Neural progenitor cell (in vitro differentiated cells): Measurements from ENCODE around the gene SPAG16. TPM values are rescaled to one million over a fixed set of nuclear protein-coding genes. Genes with fewer than 3 reads are reported as not detected.

Experiments
- DNase-seq: peaks from one replicate; pipeline ENCODE4 v3.0.0-alpha.2; 2016; ENCODE audit warnings: low spot score
- H2AFZ ChIP-seq: fragments of 200-600 bp; sonication (generic); replicated peaks from 2 replicates; pipeline ENCODE4 v1.6.1; 2016; ENCODE audit warnings: antibody characterized with exemption
- H3F3A ChIP-seq: fragments of 200-600 bp; sonication (generic); 2 replicates; pipeline ENCODE4 v1.6.1; 2016; ENCODE audit warnings: antibody characterized with exemption, low read depth
- H3K27ac ChIP-seq: fragments of 200-600 bp; sonication (generic); 2 replicates; pipeline ENCODE4 v1.5.1; 2016; ENCODE audit warnings: mild to moderate bottlenecking
- H3K27me3 ChIP-seq: fragments of 200-600 bp; sonication (generic); 2 replicates; pipeline ENCODE4 v1.6.1; 2016; ENCODE audit warnings: mild to moderate bottlenecking, moderate library complexity
- H3K36me3 ChIP-seq: fragments of 200-600 bp; sonication (generic); 2 replicates; pipeline ENCODE4 v1.5.1; 2016
- H3K4me1 ChIP-seq: fragments of 200-600 bp; sonication (generic); 2 replicates; pipeline ENCODE4 v1.6.1; 2016; ENCODE audit warnings: mixed run types
- H3K4me2 ChIP-seq: fragments of 200-600 bp; sonication (generic); 2 replicates; pipeline ENCODE4 v1.6.1; 2016
- H3K4me3 ChIP-seq: fragments of 200-600 bp; sonication (generic); 2 replicates; pipeline ENCODE4 v1.5.1; 2016
- H3K79me2 ChIP-seq: fragments of 200-600 bp; sonication (generic); 2 replicates; pipeline ENCODE4 v1.6.1; 2016; ENCODE audit warnings: low read depth
- H3K9ac ChIP-seq: fragments of 200-600 bp; sonication (generic); 2 replicates; pipeline ENCODE4 v1.6.1; 2016
- H3K9me3 ChIP-seq: fragments of 200-600 bp; sonication (generic); 2 replicates; pipeline ENCODE4 v1.5.1; 2016; ENCODE audit warnings: low read depth
- H4K20me1 ChIP-seq: fragments of 200-600 bp; sonication (generic); 2 replicates; pipeline ENCODE4 v1.6.1; 2016; ENCODE audit warnings: low read depth
- H3K27ac Mint-ChIP-seq: 3 replicates; pipeline ENCODE4 v1.8.0; 2021; ENCODE audit warnings: mixed read lengths
- H3K27me3 Mint-ChIP-seq: 2 replicates; pipeline ENCODE4 v1.8.0; 2022; ENCODE audit warnings: low read depth, mild to moderate bottlenecking, inconsistent platforms, moderate library complexity, mixed read lengths; ENCODE audit not compliant: insufficient read depth
- H3K36me3 Mint-ChIP-seq: 3 replicates; pipeline ENCODE4 v1.8.0; 2021; ENCODE audit warnings: mixed read lengths
- H3K4me1 Mint-ChIP-seq: 3 replicates; pipeline ENCODE4 v1.8.0; 2021; ENCODE audit warnings: mixed read lengths
- H3K4me3 Mint-ChIP-seq: 3 replicates; pipeline ENCODE4 v1.8.0; 2021; ENCODE audit warnings: mild to moderate bottlenecking, moderate library complexity, mixed read lengths
- H3K9me3 Mint-ChIP-seq: 3 replicates; pipeline ENCODE4 v1.8.0; 2020; ENCODE audit warnings: mixed read lengths
- CTCF ChIP-seq: fragments of 200-600 bp; sonication (generic); IDR thresholded peaks from 2 replicates; pipeline ENCODE4 v1.5.1; 2017; ENCODE audit warnings: antibody characterized with exemption, mild to moderate bottlenecking
- EZH2 ChIP-seq: fragments of 200-600 bp; sonication (generic); IDR thresholded peaks from 2 replicates; pipeline ENCODE4 v1.6.1; 2017; ENCODE audit warnings: antibody characterized with exemption, mild to moderate bottlenecking, moderate library complexity
- EZH2phosphoT487 ChIP-seq: fragments of 200-600 bp; sonication (generic); IDR thresholded peaks from 2 replicates; pipeline ENCODE4 v1.6.1; 2017; ENCODE audit warnings: antibody characterized with exemption
- total RNA-seq: library from RNA; depleted of rRNA; stranded (reverse); fragments of >200 nt; gene quantifications from 2 replicates; pipeline ENCODE4 v1.2.3, GENCODE V29; 2015; ENCODE audit warnings: low replicate concordance

Gene SPAG16
- total RNA-seq, 1 donor from 2014 or later: 70.3 TPM

GRCh38 chr2:213757525-213757924 lies 473.3 kb downstream of the SPAG16 start:
- Mint-ChIP-seq H3K27me3 (no peaks in the 10 kb centered on the region), H3K36me3 (no peaks in the 10 kb centered on the region), H3K9me3 (no peaks in the 10 kb centered on the region), H3K4me1 (no peaks in the 10 kb centered on the region), H3K4me3 (no peak overlapping the region), H3K27ac (no peak overlapping the region)
- TF ChIP-seq EZH2: no peak
- TF ChIP-seq CTCF: no peak
- no peak for TF ChIP-seq EZH2phosphoT487
- H3K9me3 ChIP-seq: no peaks in the 10 kb centered on the region
- H3K36me3 ChIP-seq: no peaks in the 10 kb centered on the region
- H3K27ac ChIP-seq: no peak overlapping the region
- H3K4me3 ChIP-seq: no peak overlapping the region
- no peak overlapping the region for H3K4me2 ChIP-seq
- H3K9ac ChIP-seq: no peak overlapping the region
- no peak for DNase-seq
- no peaks in the 10 kb centered on the region for H3K27me3 ChIP-seq
- H3F3A ChIP-seq: no peaks in the 10 kb centered on the region
- H3K4me1 ChIP-seq: no peaks in the 10 kb centered on the region
- H3K79me2 ChIP-seq: no peaks in the 10 kb centered on the region
- H4K20me1 ChIP-seq: no peaks in the 10 kb centered on the region
- peak overlapping the region; percentile 22 for H2AFZ ChIP-seq

DNA sequence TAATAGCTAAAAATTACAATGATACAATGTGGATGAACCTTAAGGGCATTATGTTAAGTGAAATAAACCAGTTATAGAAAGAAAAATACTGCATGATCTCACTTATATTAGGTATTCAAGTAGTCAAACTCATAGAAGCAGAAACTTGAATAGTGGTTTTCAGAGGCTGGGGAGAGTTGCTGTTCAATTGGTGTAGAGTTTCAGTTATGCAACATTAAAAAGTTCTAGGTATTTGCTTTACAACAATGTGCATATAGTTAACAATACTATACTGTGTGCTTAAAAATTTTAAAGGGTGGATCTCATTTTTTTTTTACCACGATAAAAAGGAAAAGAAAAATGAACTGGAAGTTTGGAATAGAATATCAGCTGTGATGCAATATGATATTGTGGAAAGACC lies 479.1 kb downstream of the SPAG16 start:
- H3K36me3 Mint-ChIP-seq: no peaks in the 10 kb centered on the region
- no peaks in the 10 kb centered on the region for H3K79me2 ChIP-seq
- H3K27me3 ChIP-seq: no peaks in the 10 kb centered on the region
- no peak overlapping the region for H3K27ac ChIP-seq
- no peaks in the 10 kb centered on the region for H3K27me3 Mint-ChIP-seq
- no peak overlapping the region for H3K4me3 Mint-ChIP-seq
- no peaks in the 10 kb centered on the region for H3K9me3 ChIP-seq
- H3K4me3 ChIP-seq: no peak overlapping the region
- H3K9ac ChIP-seq: no peak overlapping the region
- no peak overlapping the region for H3K27ac Mint-ChIP-seq
- no peaks in the 10 kb centered on the region for H3K36me3 ChIP-seq
- H2AFZ ChIP-seq: no peak overlapping the region
- DNase-seq: no peak
- H3K9me3 Mint-ChIP-seq: no peaks in the 10 kb centered on the region
- H3K4me1 ChIP-seq: no peaks in the 10 kb centered on the region
- no peak overlapping the region for H3K4me2 ChIP-seq
- peaks cover 2% of the 10 kb centered on the region for H3K4me1 Mint-ChIP-seq
- no peaks in the 10 kb centered on the region for H4K20me1 ChIP-seq
- TF ChIP-seq EZH2: no peak
- no peak for TF ChIP-seq CTCF
- TF ChIP-seq EZH2phosphoT487: no peak
- no peaks in the 10 kb centered on the region for H3F3A ChIP-seq

DNA sequence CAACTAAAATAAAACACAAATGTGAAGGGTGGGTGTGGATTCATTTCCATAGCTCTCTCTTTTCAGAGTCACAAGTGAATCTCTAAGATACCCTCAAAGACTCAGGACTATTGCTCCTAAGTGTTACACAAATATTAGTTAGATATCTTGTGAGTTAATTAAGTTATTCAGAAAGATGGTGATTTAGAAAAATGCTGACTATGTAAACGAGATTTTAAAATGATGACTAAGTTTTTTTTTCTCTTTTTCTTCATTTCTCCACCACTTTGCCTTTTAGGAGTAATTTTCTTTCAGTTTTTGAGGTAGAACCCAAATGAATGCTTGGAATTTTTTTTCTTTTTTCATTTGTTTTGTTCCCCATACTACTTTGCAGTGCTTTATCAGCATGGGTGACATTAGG lies 479.7 kb downstream of the SPAG16 start:
- H3K9ac ChIP-seq: no peak overlapping the region
- no peaks in the 10 kb centered on the region for H3K9me3 ChIP-seq
- H3K36me3 ChIP-seq: no peaks in the 10 kb centered on the region
- Mint-ChIP-seq H3K27me3 (no peaks in the 10 kb centered on the region), H3K36me3 (no peaks in the 10 kb centered on the region), H3K4me1 (peaks cover 2% of the 10 kb centered on the region), H3K27ac (no peak overlapping the region), H3K9me3 (no peaks in the 10 kb centered on the region), H3K4me3 (no peak overlapping the region)
- H3K4me2 ChIP-seq: no peak overlapping the region
- no peak overlapping the region for H3K27ac ChIP-seq
- no peaks in the 10 kb centered on the region for H3K4me1 ChIP-seq
- H3K27me3 ChIP-seq: no peaks in the 10 kb centered on the region
- H2AFZ ChIP-seq: no peak overlapping the region
- H3K79me2 ChIP-seq: no peaks in the 10 kb centered on the region
- TF ChIP-seq EZH2 (no peak), EZH2phosphoT487 (no peak)
- no peaks in the 10 kb centered on the region for H4K20me1 ChIP-seq
- DNase-seq: no peak
- no peaks in the 10 kb centered on the region for H3F3A ChIP-seq
- no peak overlapping the region for H3K4me3 ChIP-seq

DNA sequence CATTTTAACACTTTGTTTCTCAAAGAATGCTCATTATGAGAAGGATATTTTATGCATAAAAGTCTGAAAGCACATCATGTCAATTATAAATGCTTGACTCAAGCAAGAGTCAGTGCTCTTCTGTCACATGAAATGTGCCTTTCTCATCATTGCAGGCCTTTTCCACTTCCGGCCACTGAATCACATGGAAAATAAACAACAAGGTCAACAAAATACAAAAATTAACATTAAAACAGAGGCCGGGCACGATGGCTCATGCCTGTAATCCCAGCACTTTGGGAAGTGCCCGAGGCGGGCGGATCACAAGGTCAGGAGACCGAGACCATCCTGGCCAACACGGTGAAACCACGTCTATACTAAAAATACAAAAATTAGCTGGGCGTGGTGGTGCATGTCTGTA lies 480.6 kb downstream of the SPAG16 start:
- no peak overlapping the region for H3K4me3 Mint-ChIP-seq

More for the DNA sequence above, 480.6 kb downstream of the SPAG16 start:
- H3K27me3 ChIP-seq: no peaks in the 10 kb centered on the region
- H3K9ac ChIP-seq: no peak overlapping the region
- H3K27me3 Mint-ChIP-seq: no peaks in the 10 kb centered on the region
- no peaks in the 10 kb centered on the region for H3F3A ChIP-seq
- H4K20me1 ChIP-seq: no peaks in the 10 kb centered on the region
- no peak for DNase-seq
- no peaks in the 10 kb centered on the region for H3K9me3 ChIP-seq
- no peak overlapping the region for H3K27ac Mint-ChIP-seq
- no peaks in the 10 kb centered on the region for H3K9me3 Mint-ChIP-seq
- no peaks in the 10 kb centered on the region for H3K36me3 Mint-ChIP-seq
- no peaks in the 10 kb centered on the region for H3K79me2 ChIP-seq
- no peak overlapping the region for H3K4me3 ChIP-seq
- H3K4me2 ChIP-seq: no peak overlapping the region
- H3K4me1 ChIP-seq: no peaks in the 10 kb centered on the region
- H2AFZ ChIP-seq: no peak overlapping the region
- H3K27ac ChIP-seq: no peak overlapping the region
- no peak for TF ChIP-seq CTCF
- no peak for TF ChIP-seq EZH2
- no peak for TF ChIP-seq EZH2phosphoT487
- no peaks in the 10 kb centered on the region for H3K36me3 ChIP-seq
- H3K4me1 Mint-ChIP-seq: peaks cover 2% of the 10 kb centered on the region
